GM21360 (cell line): ENCODE data around the gene SERF1A.
"Not testable (repeated sequence)": the region's sequence is repeated elsewhere in the genome, so short reads cannot be mapped to it uniquely, and the experiment has no call there.

Experiments used
- ATAC-seq: cut with Tn5 transposase; IDR thresholded peaks from one replicate; pipeline ENCODE4 v1.9.1; 2021; ENCODE audit warnings: mild to moderate bottlenecking, moderate library complexity; ENCODE audit not compliant: unreplicated experiment

Gene SERF1A

GRCh38 chr5:70900533-70901271 is at the start of gene SERF1A:
TSS of gene SERF1A (plus strand) at chr5:70900669. CDS start at chr5:70900870, 201 bp downstream.
- peak; percentile 80 for ATAC-seq

GRCh38 chr5:70866778-70867177 is 33.7 kb upstream of the SERF1A start:
- not testable (repeated sequence) for ATAC-seq

GRCh38 chr5:70870626-70871025 is 29.8 kb upstream of the SERF1A start:
- ATAC-seq: not testable (repeated sequence)

GRCh38 chr5:70896076-70896475 is 4.4 kb upstream of the SERF1A start:
- ATAC-seq: not testable (repeated sequence)

- peak; percentile 21 for ATAC-seq
Observed at GRCh38 chr5:70901272-70901571, 753 bp downstream of the SERF1A start.

GRCh38 chr5:70906624-70907023 is 6.2 kb downstream of the SERF1A start:
- ATAC-seq: not testable (repeated sequence)

GRCh38 chr5:70916829-70917228 is 16.4 kb downstream of the SERF1A start:
- ATAC-seq: not testable (repeated sequence)

GRCh38 chr5:70925211-70925562 is 24.7 kb downstream of the SERF1A start:
- ATAC-seq: peak; percentile 23

- ATAC-seq: not testable (repeated sequence)
Observed at GRCh38 chr5:70931709-70932368, 31.4 kb downstream of the SERF1A start.

- not testable (repeated sequence) for ATAC-seq
Observed at GRCh38 chr5:70932560-70932959, 32.1 kb downstream of the SERF1A start.

GRCh38 chr5:70953068-70953467 is 52.6 kb downstream of the SERF1A start:
- ATAC-seq: not testable (repeated sequence)
